BE2C (cell line): Measurements from ENCODE around the gene SLC5A1.

Experiments
- DNase-seq: peaks from one replicate; pipeline ENCODE4 v3.0.0-alpha.2; 2020
- H3K27me3 ChIP-seq: fragments of 250-450 bp; sonication (Bioruptor Pico); 2 replicates; pipeline ENCODE4 v1.5.1; 2020; ENCODE audit warnings: mild to moderate bottlenecking
- H3K36me3 ChIP-seq: fragments of 250-450 bp; sonication (Bioruptor Pico); 2 replicates; pipeline ENCODE4 v1.5.1; 2020; ENCODE audit warnings: mild to moderate bottlenecking
- H3K4me1 ChIP-seq: fragments of 250-450 bp; sonication (Bioruptor Pico); 2 replicates; pipeline ENCODE4 v1.5.1; 2020
- H3K4me3 ChIP-seq: 2 replicates; pipeline ENCODE4 v1.5.1; 2011; ENCODE audit warnings: low read depth, low read length
- H3K9me3 ChIP-seq: fragments of 250-450 bp; sonication (Bioruptor Pico); 2 replicates; pipeline ENCODE4 v1.5.1; 2020
- CTCF ChIP-seq: IDR thresholded peaks from 2 replicates; pipeline ENCODE4 v1.5.1; 2012; ENCODE audit warnings: mild to moderate bottlenecking, low read depth, low read length

The SLC5A1 gene

GRCh38 chr22:32083814-32084213 is 40.8 kb downstream of the SLC5A1 start:
- Histone ChIP-seq H3K4me3 (no peak overlapping the region), H3K36me3 (no peaks in the 10 kb centered on the region), H3K27me3 (peaks cover 6% of the 10 kb centered on the region; the same call in 1 of the 2 replicates), H3K4me1 (no peaks in the 10 kb centered on the region), H3K9me3 (no peaks in the 10 kb centered on the region)
- no peak for TF ChIP-seq CTCF
- DNase-seq: no peak

GRCh38 chr22:32088084-32088483 is 45.0 kb downstream of the SLC5A1 start:
- no peak for TF ChIP-seq CTCF
- Histone ChIP-seq H3K27me3 (peaks cover 12% of the 10 kb centered on the region), H3K36me3 (no peaks in the 10 kb centered on the region), H3K9me3 (no peaks in the 10 kb centered on the region), H3K4me3 (no peak overlapping the region), H3K4me1 (no peaks in the 10 kb centered on the region)
- DNase-seq: no peak

- TF ChIP-seq CTCF: no peak
- no peak for DNase-seq
- no peaks in the 10 kb centered on the region for H3K9me3 ChIP-seq
- H3K36me3 ChIP-seq: no peaks in the 10 kb centered on the region
- peaks cover 5% of the 10 kb centered on the region; the same call in 1 of the 2 replicates for H3K27me3 ChIP-seq
- no peak overlapping the region for H3K4me3 ChIP-seq
- H3K4me1 ChIP-seq: no peaks in the 10 kb centered on the region
Observed at GRCh38 chr22:32097018-32097417, 54.0 kb downstream of the SLC5A1 start.

- no peaks in the 10 kb centered on the region for H3K36me3 ChIP-seq
- DNase-seq: no peak
- no peaks in the 10 kb centered on the region for H3K9me3 ChIP-seq
- no peak for TF ChIP-seq CTCF
- H3K4me3 ChIP-seq: no peak overlapping the region
- no peaks in the 10 kb centered on the region for H3K4me1 ChIP-seq
- H3K27me3 ChIP-seq: no peaks in the 10 kb centered on the region
Observed at GRCh38 chr22:32097881-32098499, 54.9 kb downstream of the SLC5A1 start.

GRCh38 chr22:32100711-32101110 is 57.6 kb downstream of the SLC5A1 start:
- H3K36me3 ChIP-seq: no peaks in the 10 kb centered on the region
- H3K4me3 ChIP-seq: no peak overlapping the region
- DNase-seq: no peak
- no peak for TF ChIP-seq CTCF
- H3K9me3 ChIP-seq: no peaks in the 10 kb centered on the region
- no peaks in the 10 kb centered on the region for H3K4me1 ChIP-seq
- H3K27me3 ChIP-seq: no peaks in the 10 kb centered on the region

- TF ChIP-seq CTCF: no peak
- no peak overlapping the region for H3K4me3 ChIP-seq
- DNase-seq: no peak
- no peaks in the 10 kb centered on the region; the same call in 1 of the 2 replicates for H3K27me3 ChIP-seq
- no peaks in the 10 kb centered on the region for H3K9me3 ChIP-seq
- no peaks in the 10 kb centered on the region for H3K4me1 ChIP-seq
- no peaks in the 10 kb centered on the region for H3K36me3 ChIP-seq
Observed at GRCh38 chr22:32103658-32104315, 60.7 kb downstream of the SLC5A1 start.
